ENCODE results near the gene CRYL1.
A peak's percentile ranks its signal among the peaks of the same experiment; 100 is the strongest.
"Not testable (repeated sequence)": the region's sequence is repeated elsewhere in the genome, so short reads cannot be mapped to it uniquely, and the experiment has no call there.

The CRYL1 gene

DNA sequence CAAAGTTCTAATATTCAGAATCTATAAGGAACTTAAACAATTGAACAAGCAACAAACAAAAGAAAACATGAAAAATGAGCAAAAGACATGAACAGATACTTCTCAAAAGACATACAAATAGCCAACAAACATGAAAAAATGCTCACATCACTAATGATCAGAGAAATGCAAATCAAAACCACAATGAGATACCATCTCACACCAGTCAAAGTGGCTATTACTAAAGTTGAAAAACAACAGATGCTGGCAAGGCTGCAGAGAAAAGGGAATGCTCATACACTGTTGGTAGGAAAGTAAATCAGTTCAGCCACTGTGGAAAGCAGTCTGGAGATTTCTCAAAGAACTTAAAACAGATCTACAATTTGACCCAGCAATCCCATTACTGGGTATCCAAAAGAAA, 74.3 kb downstream of the CRYL1 start:
- DNase-seq (ENCODE audit: low spot score), result no peak

- no peak for DNase-seq (ENCODE audit: low spot score)
Measured at GRCh38 chr13:20448470-20448869, 77.2 kb downstream of the CRYL1 start.

- DNase-seq (ENCODE audit: low spot score), result no peak
Measured at GRCh38 chr13:20446900-20447299, 78.8 kb downstream of the CRYL1 start.

- no peak for DNase-seq (ENCODE audit: low spot score)
Measured at GRCh38 chr13:20446405-20446804, 79.3 kb downstream of the CRYL1 start.

DNA sequence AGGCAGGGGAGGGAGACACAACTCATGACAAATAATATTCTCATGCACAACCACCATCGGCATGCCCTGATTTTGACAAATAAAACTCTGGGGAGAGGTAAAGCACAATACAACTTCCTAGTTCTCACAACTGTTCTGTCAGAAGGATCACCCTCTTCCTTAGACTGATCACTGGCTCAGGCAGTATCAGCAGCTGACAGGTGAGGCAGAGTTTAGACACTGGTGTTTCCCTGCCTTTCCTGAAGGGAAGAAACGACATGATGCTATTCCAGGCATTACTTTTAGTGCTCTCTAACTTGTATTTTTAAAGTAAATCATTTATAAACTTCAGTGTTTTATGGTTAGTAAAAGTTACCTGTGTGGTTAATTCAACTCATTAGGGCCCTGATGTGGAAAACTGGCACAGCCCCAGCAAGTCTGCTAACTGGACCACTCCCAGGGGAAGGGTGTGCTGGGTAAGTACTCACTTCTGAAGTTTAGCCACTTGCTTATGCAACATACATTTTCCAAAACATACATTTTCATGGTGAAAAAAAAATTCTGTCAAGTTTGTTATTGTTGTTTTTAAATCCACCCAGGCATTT, 82.8 kb downstream of the CRYL1 start:
- no peak for DNase-seq (ENCODE audit: low spot score)

- no peak for DNase-seq (ENCODE audit: low spot score)
Measured at GRCh38 chr13:20442375-20442774, 83.3 kb downstream of the CRYL1 start.

DNA sequence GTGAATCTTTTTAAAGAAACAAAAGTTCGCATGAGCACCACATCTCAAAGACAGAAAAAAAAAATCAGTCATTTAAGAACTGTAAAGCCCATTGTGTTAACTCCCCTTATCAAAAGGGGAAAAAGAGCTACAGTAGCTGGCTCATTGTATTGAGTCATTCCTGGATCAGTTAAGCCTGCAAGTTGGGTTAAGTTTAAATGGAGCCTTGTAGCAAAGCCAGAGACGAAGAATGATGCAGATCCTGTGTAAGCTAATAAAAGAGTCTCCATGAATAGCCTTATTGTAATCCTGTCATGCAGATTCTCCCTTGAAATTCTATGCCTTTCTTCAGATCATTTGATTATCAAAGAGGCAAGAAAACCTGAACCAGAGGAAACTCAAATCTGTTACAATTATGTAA, 83.8 kb downstream of the CRYL1 start:
- DNase-seq (ENCODE audit: low spot score), result peak; percentile 94

DNA sequence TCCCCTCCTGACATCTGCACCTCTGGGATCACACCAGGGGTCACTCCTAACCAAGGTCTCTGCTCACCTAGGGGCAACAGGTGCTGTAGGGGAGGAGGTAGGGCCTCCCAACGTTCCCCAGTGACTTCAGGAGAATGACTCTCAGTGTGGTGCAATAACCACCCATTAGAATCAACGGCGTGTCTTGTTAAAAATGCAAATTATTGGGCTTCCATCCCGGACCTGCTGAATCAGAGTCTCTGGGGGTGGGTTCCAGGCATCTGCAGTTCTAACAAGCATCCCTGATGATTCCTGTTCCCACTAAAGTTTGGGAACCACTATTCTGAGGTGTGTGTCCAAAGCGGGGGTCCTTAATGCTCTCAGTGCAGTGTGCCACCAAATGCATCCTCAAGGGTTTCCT, 84.6 kb downstream of the CRYL1 start:
- peak; percentile 51 for DNase-seq (ENCODE audit: low spot score)

DNA sequence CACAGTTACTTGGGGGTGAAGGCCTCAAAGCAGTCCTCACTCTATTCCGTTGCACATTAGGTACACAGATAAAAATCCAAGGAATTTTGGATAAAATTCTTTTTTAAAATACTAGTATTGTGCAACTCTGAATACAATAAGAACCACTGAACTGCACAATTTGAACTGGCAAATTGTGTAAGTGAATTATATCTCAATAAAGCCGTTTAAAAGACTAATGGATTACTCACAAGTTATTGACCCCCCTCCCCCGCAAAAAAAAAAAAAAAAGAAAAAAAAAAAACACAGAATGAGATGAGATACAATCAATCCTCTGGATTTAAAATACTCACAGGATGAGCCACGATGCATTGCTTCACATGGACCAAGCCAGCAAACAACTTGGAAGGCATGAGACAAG, 86.4 kb downstream of the CRYL1 start:
- DNase-seq (ENCODE audit: low spot score), result no peak

- DNase-seq (ENCODE audit: low spot score), result no peak
Measured at GRCh38 chr13:20438801-20439200, 86.9 kb downstream of the CRYL1 start.

DNA sequence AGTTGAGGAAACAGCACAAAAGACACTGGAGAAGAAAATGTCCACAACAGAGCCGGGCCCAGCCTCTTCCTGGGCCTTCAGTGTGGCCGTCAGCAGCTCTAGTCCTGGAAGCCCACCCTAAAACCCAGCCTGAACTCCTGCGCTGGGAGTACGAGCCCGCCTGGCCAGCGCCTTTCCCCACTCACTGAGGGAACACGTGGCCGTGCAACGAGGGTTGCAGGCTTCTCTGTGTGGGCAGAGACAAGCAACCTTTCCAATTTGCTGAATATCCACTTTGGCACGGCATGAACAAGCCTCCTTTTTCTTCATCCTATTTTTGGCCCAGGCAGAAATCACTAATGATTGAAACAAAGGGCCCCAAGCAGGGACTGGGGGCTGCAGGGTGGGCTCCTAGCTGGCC, 89.2 kb downstream of the CRYL1 start:
- DNase-seq (ENCODE audit: low spot score), result no peak

GRCh38 chr13:20435616-20436368, 89.9 kb downstream of the CRYL1 start:
- no peak for DNase-seq (ENCODE audit: low spot score)

GRCh38 chr13:20434210-20434609, 91.4 kb downstream of the CRYL1 start:
- DNase-seq (ENCODE audit: low spot score), result not testable (repeated sequence)

- DNase-seq (ENCODE audit: low spot score), result no peak
Measured at GRCh38 chr13:20431687-20432384, 93.8 kb downstream of the CRYL1 start.

DNA sequence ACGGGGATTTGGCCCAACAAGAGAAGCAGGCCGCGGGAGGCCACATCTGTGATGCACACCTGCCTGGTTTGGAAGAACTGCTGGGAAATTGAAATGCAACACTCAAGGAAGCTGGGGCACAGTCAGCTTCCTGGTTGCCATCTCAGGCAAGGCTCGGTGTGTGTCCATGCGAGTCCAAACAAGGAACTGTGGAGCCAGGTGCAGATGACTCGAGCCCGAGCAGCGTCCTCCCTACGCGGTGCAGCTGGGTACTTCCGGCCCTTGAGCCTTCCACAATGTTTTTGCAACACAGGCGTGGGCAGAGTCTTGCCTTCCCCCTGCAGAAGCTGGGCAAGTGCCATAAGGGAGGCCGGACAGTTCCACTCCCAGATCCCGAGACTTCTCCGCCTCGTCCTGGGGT, 94.6 kb downstream of the CRYL1 start:
- DNase-seq (ENCODE audit: low spot score), result no peak

DNA sequence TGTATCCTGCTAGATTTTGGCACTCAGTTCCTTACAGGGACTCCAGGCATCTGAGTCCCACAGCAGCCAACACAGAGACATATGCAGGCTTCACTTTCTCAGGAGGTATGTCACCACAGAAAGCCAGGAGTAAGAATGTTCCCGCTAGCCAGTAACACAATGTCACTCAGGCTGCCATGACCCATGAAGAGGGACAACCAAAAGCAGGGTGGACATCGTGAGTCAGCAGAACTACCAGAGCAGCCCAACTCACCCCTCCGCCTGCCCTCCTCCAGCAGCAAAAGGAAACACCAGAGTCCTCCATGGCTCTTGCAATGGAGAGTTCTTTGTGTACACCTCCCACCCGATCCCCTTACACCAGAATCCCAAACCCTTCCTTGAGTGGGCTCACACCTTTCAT, 95.4 kb downstream of the CRYL1 start:
- DNase-seq (ENCODE audit: low spot score), result no peak

DNA sequence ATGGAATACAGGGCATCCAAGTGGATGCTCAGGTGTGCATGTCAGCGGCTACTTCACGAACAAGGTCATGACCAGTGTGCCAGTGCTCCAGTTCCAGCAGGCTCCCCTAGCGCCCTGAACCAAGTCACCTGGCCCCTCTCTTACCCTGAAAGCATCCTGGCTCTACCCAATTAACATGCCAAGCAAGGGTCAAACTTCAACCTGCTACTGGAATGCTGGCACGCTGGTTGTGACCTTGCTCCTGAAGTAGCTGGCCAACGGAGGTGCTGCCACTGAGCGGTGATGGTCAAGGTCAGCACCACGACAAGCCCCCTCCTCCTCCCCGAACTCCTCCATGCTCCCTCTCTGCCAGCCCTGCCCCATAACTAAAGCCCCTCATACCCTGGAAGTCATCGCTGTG, 96.0 kb downstream of the CRYL1 start:
- DNase-seq (ENCODE audit: low spot score), result no peak

GRCh38 chr13:20428666-20429644, 96.7 kb downstream of the CRYL1 start:
- DNase-seq (ENCODE audit: low spot score), result no peak

- DNase-seq (ENCODE audit: low spot score), result no peak
Measured at GRCh38 chr13:20426766-20427448, 98.8 kb downstream of the CRYL1 start.

DNA sequence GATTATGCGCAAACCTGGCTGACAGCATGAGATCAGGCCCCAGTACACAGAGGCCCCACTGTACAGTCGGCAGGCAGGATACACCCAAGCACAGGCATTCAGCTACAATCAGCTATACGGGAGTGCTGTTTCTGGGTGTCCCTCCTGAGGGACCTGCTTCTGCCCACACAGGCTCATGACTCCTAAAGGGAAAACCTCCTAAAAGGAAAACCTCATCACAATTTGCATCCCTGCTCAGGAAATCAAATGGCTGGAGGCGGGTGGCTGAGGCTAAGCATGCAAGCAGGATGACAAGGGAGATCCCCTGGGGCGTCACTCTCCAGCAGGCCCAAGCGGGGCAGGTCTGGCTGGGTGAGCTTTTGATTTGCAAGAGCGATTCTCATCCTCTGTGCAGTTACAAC, 99.8 kb downstream of the CRYL1 start:
- no peak for DNase-seq (ENCODE audit: low spot score)

GRCh38 chr13:20424949-20425348, 100.7 kb downstream of the CRYL1 start:
- DNase-seq (ENCODE audit: low spot score), result no peak

- DNase-seq (ENCODE audit: low spot score), result no peak
Measured at GRCh38 chr13:20424559-20424852, 101.2 kb downstream of the CRYL1 start.
